DOHH2 (cell line): ENCODE results near the gene HOXD10.

ENCODE experiments used
- H3F3A ChIP-seq: fragments of 200-600 bp; sonication (generic), shearing (Covaris generic); 2 replicates; pipeline ENCODE4 v1.6.0; 2016; ENCODE audit warnings: antibody characterized with exemption, mild to moderate bottlenecking; ENCODE audit not compliant: control insufficient read depth, insufficient read depth
- H3K27ac ChIP-seq: fragments of 200-600 bp; sonication (generic); 2 replicates; pipeline ENCODE4 v1.5.1; 2014; ENCODE audit warnings: low read depth, mild to moderate bottlenecking, low read length, moderate library complexity
- H3K27me3 ChIP-seq: fragments of 200-600 bp; sonication (generic); 2 replicates; pipeline ENCODE4 v1.6.1; 2014; ENCODE audit warnings: mild to moderate bottlenecking, low read length, mixed read lengths; ENCODE audit not compliant: control insufficient read depth
- H3K36me3 ChIP-seq: fragments of 200-600 bp; sonication (generic); 2 replicates; pipeline ENCODE4 v1.6.1; 2014; ENCODE audit warnings: mild to moderate bottlenecking, low read length, moderate library complexity, mixed read lengths; ENCODE audit not compliant: control insufficient read depth
- H3K4me1 ChIP-seq: fragments of 200-600 bp; sonication (generic); 2 replicates; pipeline ENCODE4 v1.6.1; 2014; ENCODE audit warnings: mild to moderate bottlenecking, low read length, mixed read lengths; ENCODE audit not compliant: control insufficient read depth
- H3K4me2 ChIP-seq: fragments of 200-600 bp; sonication (generic); 2 replicates; pipeline ENCODE4 v1.6.0; 2014; ENCODE audit warnings: mild to moderate bottlenecking, low read length, moderate library complexity
- H3K4me3 ChIP-seq: fragments of 200-600 bp; sonication (generic); 2 replicates; pipeline ENCODE4 v1.5.1; 2014; ENCODE audit warnings: mild to moderate bottlenecking, low read length, mixed read lengths
- H3K79me2 ChIP-seq: fragments of 200-600 bp; sonication (generic); 2 replicates; pipeline ENCODE4 v1.6.1; 2014; ENCODE audit warnings: mild to moderate bottlenecking, low read length, mixed read lengths; ENCODE audit not compliant: control insufficient read depth
- H3K9me2 ChIP-seq: fragments of 200-600 bp; sonication (generic); replicated peaks from 2 replicates; pipeline ENCODE4 v1.6.1; 2014; ENCODE audit warnings: mild to moderate bottlenecking, low read length, mixed read lengths; ENCODE audit not compliant: control insufficient read depth
- H3K9me3 ChIP-seq: fragments of 200-600 bp; sonication (generic); 2 replicates; pipeline ENCODE4 v1.6.1; 2014; ENCODE audit warnings: antibody characterized with exemption, low read length, mixed read lengths; ENCODE audit not compliant: control insufficient read depth, insufficient read depth
- H4K20me1 ChIP-seq: fragments of 200-600 bp; sonication (generic); 2 replicates; pipeline ENCODE4 v1.6.0; 2014; ENCODE audit warnings: low read depth, mild to moderate bottlenecking, antibody characterized with exemption, low read length, moderate library complexity; ENCODE audit not compliant: control insufficient read depth, insufficient read depth
- CTCF ChIP-seq: fragments of 200-600 bp; sonication (generic); IDR thresholded peaks from one replicate; pipeline ENCODE4 v1.5.1; 2014; ENCODE audit warnings: antibody characterized with exemption, mild to moderate bottlenecking, low read depth, low read length; ENCODE audit not compliant: poor library complexity, severe bottlenecking
- EZH2phosphoT487 ChIP-seq: fragments of 200-600 bp; sonication (generic); IDR thresholded peaks from 2 replicates; pipeline ENCODE4 v1.6.1; 2017; ENCODE audit warnings: borderline replicate concordance, mild to moderate bottlenecking, antibody characterized with exemption, low read length, moderate library complexity, mixed read lengths

The HOXD10 gene

DNA sequence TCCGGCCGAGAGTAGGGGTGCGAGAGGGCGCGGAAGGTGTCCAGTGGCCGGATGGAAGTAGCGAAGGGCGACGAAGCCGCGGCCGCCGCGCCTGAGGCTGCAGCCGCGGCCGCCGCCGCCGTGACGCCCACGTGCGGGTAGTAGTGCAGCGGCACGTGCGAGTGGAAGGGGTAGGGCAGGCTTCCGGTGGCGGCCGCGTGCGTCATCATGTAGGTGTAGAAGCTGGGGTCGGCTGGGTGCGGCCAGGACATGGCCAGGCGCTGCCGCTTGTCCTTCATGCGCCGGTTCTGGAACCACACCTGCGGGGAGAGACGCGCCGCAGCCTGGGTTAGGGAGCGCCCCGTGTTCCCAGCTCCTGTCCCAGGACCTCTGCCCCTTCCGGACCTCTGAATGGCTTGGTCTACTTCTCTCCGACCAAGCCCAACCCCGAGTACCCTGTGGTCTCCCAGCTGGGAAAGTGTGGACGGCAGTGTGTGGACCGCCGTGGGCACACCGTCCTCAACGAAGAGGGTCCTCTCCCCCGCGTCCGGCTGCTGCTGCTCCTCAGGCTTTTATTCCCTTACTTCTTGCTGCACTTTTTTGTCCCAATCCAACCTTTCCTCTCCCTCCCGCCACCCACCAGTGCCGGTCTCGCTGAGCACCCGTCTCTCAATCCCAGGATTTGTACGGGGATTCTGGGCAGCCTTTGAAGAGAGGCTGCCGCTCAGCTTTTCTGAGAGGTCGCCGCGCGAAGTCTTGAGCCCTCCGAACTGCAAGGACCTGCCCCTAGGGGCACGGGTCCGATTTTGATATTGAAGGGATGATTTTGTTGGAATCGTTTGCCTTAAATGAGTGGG is 35.8 kb upstream of the HOXD10 start:
- no peaks in the 10 kb centered on the region for H3K9me2 ChIP-seq
- no peaks in the 10 kb centered on the region for H4K20me1 ChIP-seq
- no peak for TF ChIP-seq CTCF
- no peak for TF ChIP-seq EZH2phosphoT487
- no peaks in the 10 kb centered on the region for H3K36me3 ChIP-seq
- peaks cover 6% of the 10 kb centered on the region; the same call in 1 of the 2 replicates for H3K9me3 ChIP-seq
- no peak overlapping the region for H3K27ac ChIP-seq
- no peaks in the 10 kb centered on the region for H3F3A ChIP-seq
- H3K4me3 ChIP-seq: no peak overlapping the region
- no peak overlapping the region for H3K4me2 ChIP-seq
- no peaks in the 10 kb centered on the region for H3K4me1 ChIP-seq
- H3K79me2 ChIP-seq: no peaks in the 10 kb centered on the region
- H3K27me3 ChIP-seq: peaks cover 5% of the 10 kb centered on the region

DNA sequence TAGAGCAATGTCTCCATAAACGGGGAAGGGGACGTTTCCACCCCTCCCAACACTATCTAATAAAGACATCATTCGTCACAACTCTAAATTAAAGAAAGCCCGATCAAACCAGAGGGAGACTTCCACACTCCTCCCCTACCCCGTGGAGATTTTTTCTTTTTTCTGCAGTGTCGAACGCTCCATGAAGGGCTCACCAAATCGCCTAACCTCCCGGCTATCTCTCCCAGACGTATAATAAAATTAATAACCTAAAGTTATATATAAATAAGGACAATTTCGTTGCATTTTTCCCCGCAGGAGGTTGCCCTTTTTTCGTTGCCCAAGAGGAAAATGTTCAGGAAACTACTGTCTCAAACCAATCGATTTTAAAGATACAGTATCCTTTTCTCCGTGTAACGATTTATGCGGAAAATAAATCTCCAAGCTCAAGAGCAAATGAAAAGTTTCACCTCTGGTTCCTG is 35.2 kb upstream of the HOXD10 start:
- Histone ChIP-seq H3K4me2 (no peak overlapping the region), H3F3A (no peaks in the 10 kb centered on the region), H3K9me3 (peaks cover 6% of the 10 kb centered on the region; the same call in 1 of the 2 replicates), H4K20me1 (no peaks in the 10 kb centered on the region), H3K4me3 (no peak overlapping the region), H3K79me2 (no peaks in the 10 kb centered on the region), H3K36me3 (no peaks in the 10 kb centered on the region), H3K4me1 (no peaks in the 10 kb centered on the region), H3K27me3 (peaks cover 5% of the 10 kb centered on the region), H3K9me2 (no peaks in the 10 kb centered on the region), H3K27ac (no peak overlapping the region)
- TF ChIP-seq CTCF: no peak
- no peak for TF ChIP-seq EZH2phosphoT487

DNA sequence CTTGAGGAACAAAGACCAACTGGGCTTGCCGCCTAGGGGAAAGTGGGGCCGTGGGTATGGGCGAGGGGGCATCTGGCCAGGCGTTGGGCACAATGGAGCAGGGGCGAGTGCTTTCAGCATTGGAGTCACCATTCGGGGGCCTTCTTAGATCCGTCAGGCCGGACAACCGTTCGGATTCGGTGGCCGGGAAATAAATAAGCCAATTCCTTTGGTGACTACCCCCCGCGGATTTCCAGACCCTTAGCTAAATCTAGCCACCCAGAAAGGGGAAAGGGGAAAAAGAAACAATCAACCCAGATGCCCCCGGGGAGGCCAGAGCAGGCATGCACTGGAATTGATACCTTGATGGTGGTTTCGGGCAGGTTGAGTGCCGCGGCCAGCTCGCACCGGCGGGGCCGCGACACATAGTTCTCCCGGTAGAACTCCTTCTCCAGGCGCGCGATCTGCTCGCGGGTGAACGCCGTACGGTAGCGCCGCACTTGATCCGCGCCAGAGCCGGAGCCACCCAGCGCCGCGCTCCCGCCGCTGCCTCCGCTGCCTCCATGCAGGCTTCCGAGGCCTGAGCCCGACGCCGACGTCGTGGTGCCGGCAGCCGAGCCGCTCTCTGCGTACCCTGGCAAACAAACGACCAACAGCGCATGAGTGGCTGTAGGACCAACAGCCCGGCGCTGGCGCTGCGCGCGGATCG is 34.6 kb upstream of the HOXD10 start:
- Histone ChIP-seq H4K20me1 (no peaks in the 10 kb centered on the region), H3K4me2 (no peak overlapping the region), H3K36me3 (no peaks in the 10 kb centered on the region), H3K4me3 (no peak overlapping the region), H3K9me2 (no peaks in the 10 kb centered on the region), H3K27ac (no peak overlapping the region), H3K9me3 (peaks cover 6% of the 10 kb centered on the region; the same call in 1 of the 2 replicates), H3K4me1 (no peaks in the 10 kb centered on the region), H3F3A (no peaks in the 10 kb centered on the region), H3K79me2 (no peaks in the 10 kb centered on the region), H3K27me3 (peaks cover 6% of the 10 kb centered on the region)
- no peak for TF ChIP-seq CTCF
- TF ChIP-seq EZH2phosphoT487: no peak
